HCT116 (cell line): ENCODE results near the gene TSPO. TPM values are rescaled to one million over a fixed set of nuclear protein-coding genes. Genes with fewer than 3 reads are reported as not detected.

Experiments
- ATAC-seq: fragments of 200-7000 bp; cut with Tn5 transposase; 2 replicates; pipeline ENCODE4 v1.9.1; 2020; ENCODE audit warnings: mild to moderate bottlenecking, moderate library complexity
- BruUV-seq: library from RNA; stranded (reverse); fragments of 400-500 nt; replicated peaks from 2 replicates; lab custom pipeline; 2021; lab: Mats Ljungman, UMichigan
- CTCF ChIA-PET: fragments of 300-600 bp; sonication (Branson Sonifier 250); formaldehyde crosslinking; loops from one replicate; lab custom pipeline; 2021; ENCODE audit warnings: antibody characterized with exemption; lab: Charles Lee
- POLR2A ChIA-PET: fragments of 300-600, 350-600 bp; sonication (Branson Sonifier 250); formaldehyde crosslinking; loops from one replicate; lab custom pipeline; 2021; ENCODE audit warnings: antibody characterized with exemption; lab: Charles Lee
- RAD21 ChIA-PET, 2 experiments: fragments of 300-600 bp; sonication (Branson Sonifier 250); formaldehyde crosslinking; loops; one replicate each; lab custom pipeline; 2023; ENCODE audit warnings: low total read pairs in 2 of 2; ENCODE audit not compliant: uncharacterized antibody in 2 of 2, unreplicated experiment in 2 of 2, low non-redundant PET in 1 of 2; lab: Charles Lee
- DNase-seq: peaks from one replicate; pipeline ENCODE4 v3.0.0-alpha.2; 2010; ENCODE audit warnings: low read depth, low spot score
- H2AFZ ChIP-seq: fragments of 200-600 bp; shearing (Covaris generic), sonication (generic); 2 replicates; pipeline ENCODE4 v1.6.1; 2017; ENCODE audit warnings: low read depth, mixed run types, mixed read lengths, antibody characterized with exemption, low read length; ENCODE audit not compliant: poor library complexity, severe bottlenecking
- H3K27ac ChIP-seq: 2 replicates; pipeline ENCODE4 v1.5.1; 2012; ENCODE audit warnings: low read depth, low read length
- H3K27me3 ChIP-seq: fragments of 200-600 bp; sonication (generic); 2 replicates; pipeline ENCODE4 v1.6.1; 2016; ENCODE audit warnings: mixed run types, low read length, mixed read lengths; ENCODE audit not compliant: insufficient read depth
- H3K36me3 ChIP-seq, 2 experiments: fragments of 200-500 bp in 1 of 2; fragments of 200-600 bp in 1 of 2; sonication (Bioruptor generic) in 1 of 2; sonication (generic) in 1 of 2; 2 replicates each; pipeline versions ENCODE4 v1.5.1 to v1.6.1; 2014 to 2016; ENCODE audit warnings: low read length in 2 of 2, inconsistent platforms in 1 of 2, mixed read lengths in 1 of 2, mixed run types in 1 of 2; ENCODE audit not compliant: insufficient read depth in 2 of 2, control insufficient read depth in 1 of 2
- H3K4me1 ChIP-seq, 2 experiments: fragments of 200-600 bp in 1 of 2; sonication (generic) in 1 of 2; 2 replicates each; pipeline versions ENCODE4 v1.5.1 to v1.6.1; 2012 to 2017; ENCODE audit warnings: low read length in 2 of 2, inconsistent platforms in 1 of 2, mild to moderate bottlenecking in 1 of 2, mixed read lengths in 1 of 2, mixed run types in 1 of 2, moderate library complexity in 1 of 2; ENCODE audit not compliant: insufficient read depth in 2 of 2, control insufficient read depth in 1 of 2
- H3K4me2 ChIP-seq: fragments of 200-600 bp; sonication (generic); 2 replicates; pipeline ENCODE4 v1.6.1; 2017; ENCODE audit warnings: mixed run types, low read length, mixed read lengths
- H3K4me3 ChIP-seq, 2 experiments: fragments of 200-600 bp in 1 of 2; sonication (generic) in 1 of 2; replicated peaks in 1 of 2; 2 replicates each; pipeline ENCODE4 v1.5.1; 2011 to 2016; ENCODE audit warnings: low read length in 2 of 2, control low read depth in 1 of 2, low read depth in 1 of 2, mild to moderate bottlenecking in 1 of 2, mixed read lengths in 1 of 2, mixed run types in 1 of 2
- H3K79me2 ChIP-seq: fragments of 200-600 bp; sonication (generic); 2 replicates; pipeline ENCODE4 v1.6.1; 2017; ENCODE audit warnings: mild to moderate bottlenecking, mixed run types, low read length, moderate library complexity, mixed read lengths; ENCODE audit not compliant: insufficient read depth
- H3K9ac ChIP-seq: fragments of 200-600 bp; sonication (generic); 2 replicates; pipeline ENCODE4 v1.6.1; 2016; ENCODE audit warnings: low read length, mixed read lengths
- H3K9me2 ChIP-seq: fragments of 200-600 bp; sonication (generic), shearing (Covaris generic); 2 replicates; pipeline ENCODE4 v1.6.1; 2017; ENCODE audit warnings: mixed run types, mild to moderate bottlenecking, moderate library complexity; ENCODE audit not compliant: insufficient read depth
- H3K9me3 ChIP-seq, 2 experiments: fragments of 200-500 bp in 1 of 2; fragments of 200-600 bp in 1 of 2; sonication (Bioruptor generic) in 1 of 2; sonication (generic) in 1 of 2; 2 replicates each; pipeline ENCODE4 v1.6.1; 2014 to 2017; ENCODE audit warnings: low read length in 2 of 2, mixed read lengths in 2 of 2, inconsistent platforms in 1 of 2, low read depth in 1 of 2, mild to moderate bottlenecking in 1 of 2, mixed run types in 1 of 2, moderate library complexity in 1 of 2; ENCODE audit not compliant: control insufficient read depth in 1 of 2, insufficient read depth in 1 of 2
- H4K20me1 ChIP-seq: fragments of 200-600 bp; sonication (generic), shearing (Covaris generic); 2 replicates; pipeline ENCODE4 v1.6.1; 2017; ENCODE audit warnings: mixed run types, mild to moderate bottlenecking, moderate library complexity; ENCODE audit not compliant: insufficient read depth
- EZH2phosphoT487 ChIP-seq: fragments of 200-600 bp; IDR thresholded peaks from 2 replicates; pipeline ENCODE4 v1.6.1; 2018; ENCODE audit warnings: antibody characterized with exemption, borderline replicate concordance
- POLR2AphosphoS5 ChIP-seq: IDR thresholded peaks from 2 replicates; pipeline ENCODE4 v1.6.1; 2011; ENCODE audit warnings: mild to moderate bottlenecking, low read depth, low read length, moderate library complexity
- RAD21 ChIP-seq: IDR thresholded peaks from 2 replicates; pipeline ENCODE4 v1.6.1; 2012; ENCODE audit warnings: low read depth, mild to moderate bottlenecking
- intact Hi-C: fragments of 100-400 bp; cut with micrococcal nuclease; formaldehyde crosslinking; loops from 2 replicates; pipeline ENCODE4 v1.10.0; 2022
- total RNA-seq: library from RNA; stranded (reverse); gene quantifications from one replicate; pipeline ENCODE4 v1.2.1, GENCODE V29; 2021; ENCODE audit not compliant: unreplicated experiment

TSPO gene
- total RNA-seq, 1 experiment from 2014 or later: 192 TPM

DNA sequence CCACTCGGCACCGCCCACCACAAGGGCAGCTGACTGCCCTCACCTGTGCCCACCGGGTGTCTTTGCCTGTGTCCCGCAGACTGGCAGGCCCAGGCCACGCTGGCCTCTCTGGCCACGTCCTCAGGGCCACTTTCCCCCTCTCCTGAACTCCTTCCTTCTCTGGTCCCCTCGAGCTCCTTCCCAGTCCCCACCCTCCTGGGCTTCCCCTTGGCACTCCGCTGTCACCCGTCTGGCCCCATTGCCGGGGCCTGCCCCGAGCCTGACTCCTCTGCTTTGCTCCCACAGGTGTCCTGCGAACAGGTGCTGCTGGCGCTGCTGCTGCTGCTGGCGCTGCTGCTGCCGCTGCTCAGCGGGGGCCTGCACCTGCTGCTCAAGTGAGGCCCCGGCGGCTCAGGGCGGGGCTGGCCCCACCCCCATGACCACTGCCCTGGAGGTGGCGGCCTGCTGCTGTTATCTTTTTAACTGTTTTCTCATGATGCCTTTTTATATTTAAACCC lies 22.4 kb upstream of the TSPO start:
- no peak overlapping the region for H2AFZ ChIP-seq
- no TSS peak for BruUV-seq
- no peaks in the 10 kb centered on the region for H3K27me3 ChIP-seq
- ChIA-PET POLR2A (interaction anchor here (0.6 kb wide), 1 partner anchor 72 kb away, joined by 4 read pairs; no protein-coding TSS in a partner anchor), RAD21 (no interaction called here), CTCF (interaction anchor here (0.6 kb wide), 1 partner anchor 447 kb away, joined by 5 read pairs; no protein-coding TSS in a partner anchor)
- H3K9me3 ChIP-seq: no peaks in the 10 kb centered on the region
- H3K9ac ChIP-seq: peak overlapping the region; percentile 93
- peaks cover 8 to 17% of the 10 kb centered on the region in 2 experiments for H3K36me3 ChIP-seq
- H3K4me1 ChIP-seq: peaks cover 35 to 54% of the 10 kb centered on the region in 2 experiments
- no peaks in the 10 kb centered on the region for H3K9me2 ChIP-seq
- H3K27ac ChIP-seq: peak overlapping the region; percentile 99
- peak overlapping the region; percentile 71 to 76 for H3K4me3 ChIP-seq
- no peak for DNase-seq
- TF ChIP-seq POLR2AphosphoS5 (peak; percentile 10; the same call in 1 of the 2 replicates), RAD21 (no peak)
- peaks cover 40% of the 10 kb centered on the region for H3K79me2 ChIP-seq
- peak overlapping the region; percentile 99 for H3K4me2 ChIP-seq
- no peak for ATAC-seq
- no peaks in the 10 kb centered on the region for H4K20me1 ChIP-seq
- intact Hi-C loops: no loop called here

DNA sequence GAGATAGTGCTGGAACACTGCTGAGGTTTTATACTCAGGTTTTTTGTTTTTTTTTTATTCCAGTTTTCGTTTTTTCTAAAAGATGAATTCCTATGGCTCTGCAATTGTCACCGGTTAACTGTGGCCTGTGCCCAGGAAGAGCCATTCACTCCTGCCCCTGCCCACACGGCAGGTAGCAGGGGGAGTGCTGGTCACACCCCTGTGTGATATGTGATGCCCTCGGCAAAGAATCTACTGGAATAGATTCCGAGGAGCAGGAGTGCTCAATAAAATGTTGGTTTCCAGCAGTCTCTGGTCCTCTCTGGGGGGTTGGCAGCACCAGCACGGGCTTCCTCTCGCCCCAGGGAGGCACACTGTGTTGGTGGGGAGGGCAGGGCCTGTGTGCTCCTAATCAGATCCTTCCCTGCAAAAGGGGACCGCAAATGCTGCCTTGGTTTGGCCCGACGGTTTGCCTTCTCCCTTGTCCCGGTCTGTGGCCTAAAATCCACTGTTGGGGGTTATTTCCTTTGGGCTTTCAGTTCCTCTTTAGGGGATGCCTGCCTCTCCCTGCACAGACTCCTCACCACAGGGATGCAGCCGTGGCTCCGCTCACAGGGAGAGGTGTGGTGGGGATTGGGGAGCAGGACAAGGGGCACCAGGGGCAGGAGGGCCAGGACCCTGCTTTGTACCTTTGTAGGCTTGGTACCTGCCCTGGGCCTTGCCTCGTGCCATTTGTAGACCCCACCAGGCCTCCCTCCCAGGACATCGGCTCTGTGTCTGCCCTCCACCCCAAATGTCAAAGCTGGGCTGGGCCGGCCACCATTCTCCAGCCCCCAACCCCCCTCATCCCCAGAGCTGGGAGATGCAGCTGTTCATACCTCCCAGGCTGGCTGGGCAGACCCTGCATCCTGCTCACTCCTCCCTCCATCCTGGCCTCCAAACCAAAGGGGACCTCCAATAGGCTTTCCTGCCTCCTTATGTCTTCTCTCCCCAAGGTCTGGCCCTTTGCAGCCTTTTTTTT lies 21.6 kb upstream of the TSPO start:
- RAD21 ChIA-PET: no interaction called here
- H2AFZ ChIP-seq: no peak overlapping the region
- no peak for DNase-seq
- intact Hi-C loops: no loop called here
- peak overlapping the region; percentile 93 for H3K9ac ChIP-seq
- no TSS peak for BruUV-seq
- ATAC-seq: no peak
- no peaks in the 10 kb centered on the region; a peak in 1 of 4 replicates for H3K9me3 ChIP-seq
- POLR2A ChIA-PET: interaction anchor here (0.6 kb wide), 1 partner anchor 73 kb away, joined by 4 read pairs; no protein-coding TSS in a partner anchor
- peaks cover 35 to 54% of the 10 kb centered on the region in 2 experiments for H3K4me1 ChIP-seq
- H3K27me3 ChIP-seq: no peaks in the 10 kb centered on the region
- H3K4me3 ChIP-seq: no peak overlapping the region; a peak in 1 of 4 replicates
- H3K9me2 ChIP-seq: no peaks in the 10 kb centered on the region
- peak overlapping the region; percentile 99 for H3K4me2 ChIP-seq
- no peaks in the 10 kb centered on the region for H4K20me1 ChIP-seq
- H3K79me2 ChIP-seq: peaks cover 43% of the 10 kb centered on the region
- H3K36me3 ChIP-seq: peaks cover 15 to 24% of the 10 kb centered on the region in 2 experiments
- peak overlapping the region; percentile 99 for H3K27ac ChIP-seq
- no peak for TF ChIP-seq EZH2phosphoT487
- peak; percentile 50; the same call in 1 of the 2 replicates for TF ChIP-seq POLR2AphosphoS5
- CTCF ChIA-PET: interaction anchor here (0.5 to 0.7 kb wide), 2 partner anchors 18 to 38 kb away, joined by 3 to 5 read pairs; no protein-coding TSS in a partner anchor
